Activated T-helper 1 cell treated with Interleukin-2 at 50 U/mL for 16 hours (primary cell): ENCODE results near the gene TMOD1.

Source experiments
- DNase-seq: peaks from one replicate; pipeline ENCODE4 v3.0.0-alpha.2; 2020; ENCODE audit warnings: low read depth

Gene TMOD1

GRCh38 chr9:97548819-97549540, 47.5 kb downstream of the TMOD1 start:
- no peak for DNase-seq

DNA sequence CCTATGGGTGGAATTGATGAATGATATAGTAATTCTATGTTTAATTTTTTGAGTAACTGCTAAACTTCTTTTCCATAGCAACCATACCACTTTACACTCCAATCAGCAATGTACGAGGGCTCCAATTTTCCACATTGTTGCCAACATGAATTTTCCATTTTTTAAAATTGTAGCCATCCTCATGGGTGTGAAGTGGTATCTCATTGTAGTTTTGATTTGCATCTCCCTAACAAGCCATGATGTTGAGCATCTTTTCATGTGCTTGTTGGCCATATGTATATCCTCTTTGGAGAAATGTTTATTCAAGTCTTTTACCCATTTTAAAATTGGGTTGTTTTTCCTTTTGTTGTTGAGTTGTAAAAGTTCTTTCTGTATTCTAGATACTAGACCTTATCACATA, 48.9 kb downstream of the TMOD1 start:
- no peak for DNase-seq

GRCh38 chr9:97551308-97551707, 49.8 kb downstream of the TMOD1 start:
- DNase-seq, result no peak

- no peak for DNase-seq
These were observed 51.7 kb downstream of the TMOD1 start for GRCh38 chr9:97553141-97553540.

- DNase-seq, result no peak
These were observed 52.4 kb downstream of the TMOD1 start for GRCh38 chr9:97553841-97554240.

DNA sequence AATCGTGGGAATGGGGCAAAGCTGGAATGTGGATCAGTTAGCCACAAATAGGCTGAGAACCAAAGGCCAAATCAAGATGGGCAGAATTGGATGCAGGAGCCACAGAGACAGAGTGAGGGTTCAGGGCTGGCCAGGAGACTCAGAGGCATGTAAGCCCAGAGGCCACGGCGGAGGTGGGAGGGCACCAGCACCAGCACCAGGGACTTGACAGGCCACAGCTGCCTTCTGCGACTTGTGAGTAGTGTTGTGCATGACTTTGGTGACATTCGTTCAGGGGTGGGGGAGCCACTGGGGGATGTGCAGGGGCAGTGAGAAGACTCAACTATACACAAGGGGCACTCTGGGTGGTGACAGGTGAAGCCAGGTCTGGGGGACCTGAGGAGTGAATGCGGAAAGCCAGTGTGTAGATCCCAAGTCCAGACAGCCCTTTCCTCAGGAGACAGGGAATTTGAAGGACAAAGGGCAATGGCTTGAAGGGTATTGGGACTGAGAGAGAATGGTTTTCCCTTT, 53.2 kb downstream of the TMOD1 start:
- DNase-seq, result no peak

DNA sequence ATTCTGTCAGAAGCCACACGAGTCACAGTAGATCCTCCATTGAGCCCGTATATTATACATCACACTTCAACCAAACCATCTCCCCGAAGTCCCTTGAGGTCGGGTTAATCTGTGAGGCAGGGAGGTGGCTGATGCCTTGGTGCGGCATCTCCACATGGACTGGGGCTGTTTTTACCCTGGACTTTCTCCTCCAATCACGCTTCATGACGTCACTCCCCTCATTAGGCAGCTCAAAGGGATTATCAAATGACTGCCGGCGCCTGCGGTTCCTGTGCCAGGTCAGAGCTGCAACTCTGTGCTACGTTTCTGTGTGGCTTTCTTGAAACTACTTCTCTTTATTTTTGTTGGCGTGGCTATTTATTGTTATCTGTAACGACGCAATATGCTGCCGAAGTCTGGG, 53.7 kb downstream of the TMOD1 start:
- DNase-seq, result no peak

GRCh38 chr9:97556036-97556720, 54.7 kb downstream of the TMOD1 start:
- no peak for DNase-seq

- DNase-seq, result no peak
These were observed 55.5 kb downstream of the TMOD1 start for GRCh38 chr9:97556721-97557605.

DNA sequence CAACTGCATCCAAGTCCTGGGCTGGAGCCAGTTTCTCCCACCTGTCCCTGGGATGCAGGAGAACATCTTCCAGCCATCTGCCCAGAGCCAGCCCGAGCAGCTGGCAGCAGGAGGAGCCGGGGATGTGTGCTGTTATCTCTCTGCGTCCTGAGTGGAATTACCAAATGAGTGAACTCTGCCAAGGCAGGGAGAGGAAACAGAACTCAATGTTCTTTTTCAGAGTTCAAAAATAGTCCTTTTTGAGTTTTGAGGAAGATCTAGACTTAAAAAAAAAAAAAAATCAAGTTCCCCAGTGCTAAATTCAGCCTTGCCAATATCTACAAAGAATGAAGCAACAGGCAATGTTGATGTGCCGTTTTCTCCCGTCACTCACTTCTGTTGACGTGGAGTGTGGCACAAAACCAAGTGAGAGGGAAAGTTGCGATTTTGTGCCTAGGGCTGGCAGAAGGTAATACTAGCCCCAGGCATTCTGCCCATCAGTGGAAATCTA, 56.2 kb downstream of the TMOD1 start:
- DNase-seq, result no peak

DNA sequence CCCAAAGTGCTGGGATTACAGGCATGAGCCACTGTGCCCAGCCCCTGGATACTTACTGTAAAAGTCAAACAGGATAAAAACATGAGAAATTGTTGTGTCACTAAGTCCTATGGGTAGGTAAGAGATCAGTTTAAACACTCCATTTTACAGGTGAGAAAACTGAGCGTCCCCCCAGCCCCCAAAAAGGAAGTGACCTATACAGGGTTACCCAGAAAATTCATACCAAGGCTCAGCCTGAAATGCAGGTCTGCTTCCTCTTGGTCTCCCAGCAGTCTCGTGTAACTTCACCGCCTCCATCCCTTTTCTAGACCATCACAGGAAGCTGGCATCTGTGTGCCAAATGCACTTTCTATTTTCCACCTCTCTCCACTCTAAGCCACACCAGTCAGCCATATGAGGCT, 57.2 kb downstream of the TMOD1 start:
- no peak for DNase-seq

- no peak for DNase-seq
These were observed 57.6 kb downstream of the TMOD1 start for GRCh38 chr9:97559111-97559514.

GRCh38 chr9:97560154-97560553, 58.7 kb downstream of the TMOD1 start:
- no peak for DNase-seq

GRCh38 chr9:97560851-97561250, 59.4 kb downstream of the TMOD1 start:
- DNase-seq, result no peak

DNA sequence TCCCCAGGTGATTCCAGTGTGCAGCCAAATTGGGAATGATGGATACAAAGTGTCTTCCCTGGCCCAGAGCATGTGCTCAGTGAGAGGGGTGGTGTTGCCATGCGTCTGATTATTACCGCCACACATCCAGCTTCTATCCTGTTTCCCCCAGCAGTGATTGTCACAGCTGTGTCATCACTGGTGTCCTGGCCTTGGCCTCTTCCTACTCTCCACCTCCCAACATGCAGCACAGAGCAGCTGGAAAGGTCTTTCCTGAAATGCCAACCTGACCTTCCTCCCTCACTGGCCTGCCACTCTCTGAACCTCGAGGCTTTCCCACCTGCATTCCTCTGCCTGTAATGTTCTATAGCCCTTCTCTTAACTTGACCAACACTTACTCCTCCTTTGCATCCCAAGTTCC, 60.0 kb downstream of the TMOD1 start:
- DNase-seq, result no peak

- DNase-seq, result no peak
These were observed 61.1 kb downstream of the TMOD1 start for GRCh38 chr9:97562542-97562941.

DNA sequence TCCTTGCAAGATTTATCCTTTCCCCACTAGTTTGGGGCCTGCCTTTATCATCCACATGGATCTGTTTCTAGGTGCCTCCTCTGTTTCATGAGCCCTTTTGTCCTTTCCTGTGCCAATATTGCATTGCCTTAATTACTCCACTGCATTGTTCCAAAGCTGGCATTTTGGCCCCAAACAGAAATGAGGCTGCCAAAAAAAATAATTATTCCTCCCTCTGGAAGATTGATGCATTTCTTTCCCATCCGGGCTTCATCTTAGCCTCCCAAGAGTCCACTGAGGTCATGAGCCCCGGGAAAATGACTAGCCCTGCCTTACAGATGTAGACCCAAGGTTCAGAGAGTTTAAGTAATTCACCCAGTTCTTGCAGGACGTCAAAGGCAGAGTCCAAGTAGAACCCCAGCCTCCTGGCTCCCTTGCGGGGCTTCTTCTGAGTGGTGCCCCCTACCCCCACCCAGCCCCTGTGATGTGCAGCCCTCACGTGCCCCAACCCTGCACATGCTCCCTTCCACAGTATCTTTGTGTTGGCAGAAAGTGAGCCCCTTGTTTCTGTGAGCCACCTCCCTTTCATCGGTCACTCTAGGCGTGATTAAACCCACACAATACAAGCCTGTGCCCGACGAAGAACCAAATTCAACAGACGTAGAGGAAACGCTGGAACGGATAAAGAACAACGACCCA, 62.1 kb downstream of the TMOD1 start:
- DNase-seq, result no peak

DNA sequence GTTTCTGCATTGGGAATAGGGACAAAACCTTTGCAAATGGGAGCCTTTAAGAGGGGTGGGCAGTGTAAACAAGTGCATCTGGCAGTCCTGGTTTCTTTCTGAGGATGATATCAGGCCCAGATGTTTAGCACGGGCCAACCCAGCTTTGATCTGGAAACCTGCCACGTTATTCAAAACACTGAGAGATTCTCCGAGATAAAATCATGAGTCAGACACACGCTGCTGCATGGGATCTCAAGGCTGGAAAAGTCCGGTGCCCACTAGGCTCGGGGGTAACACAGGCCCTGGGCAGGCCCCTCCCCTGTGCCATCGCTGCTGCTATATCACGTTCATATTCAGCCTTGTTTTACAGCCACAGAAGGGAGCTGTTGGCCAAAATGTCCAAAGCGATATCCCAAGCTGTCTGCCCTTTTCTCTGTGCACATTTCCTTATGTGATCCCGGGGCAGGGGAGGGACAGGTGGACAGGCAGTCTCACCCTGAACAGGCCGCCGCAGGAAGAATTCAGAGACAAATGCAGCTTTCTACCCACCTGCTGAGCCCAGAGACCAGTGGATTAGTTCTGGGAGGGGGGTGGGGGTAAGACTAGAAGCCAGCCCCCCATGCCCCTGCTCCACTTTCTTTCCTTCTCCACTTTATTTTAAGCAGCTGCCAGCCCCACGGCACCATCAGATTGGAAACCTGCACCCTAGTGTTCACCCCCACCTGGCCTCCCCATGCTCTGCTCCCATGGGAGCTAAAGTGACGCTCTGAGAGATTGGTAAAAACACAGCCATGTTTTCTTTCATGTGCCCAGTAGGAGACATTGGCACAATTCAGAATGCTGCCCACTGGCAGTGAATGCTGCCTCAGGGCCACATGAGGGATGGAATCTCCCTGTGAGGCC, 63.1 kb downstream of the TMOD1 start:
- DNase-seq, result no peak

GRCh38 chr9:97565262-97565661, 63.8 kb downstream of the TMOD1 start:
- no peak for DNase-seq

DNA sequence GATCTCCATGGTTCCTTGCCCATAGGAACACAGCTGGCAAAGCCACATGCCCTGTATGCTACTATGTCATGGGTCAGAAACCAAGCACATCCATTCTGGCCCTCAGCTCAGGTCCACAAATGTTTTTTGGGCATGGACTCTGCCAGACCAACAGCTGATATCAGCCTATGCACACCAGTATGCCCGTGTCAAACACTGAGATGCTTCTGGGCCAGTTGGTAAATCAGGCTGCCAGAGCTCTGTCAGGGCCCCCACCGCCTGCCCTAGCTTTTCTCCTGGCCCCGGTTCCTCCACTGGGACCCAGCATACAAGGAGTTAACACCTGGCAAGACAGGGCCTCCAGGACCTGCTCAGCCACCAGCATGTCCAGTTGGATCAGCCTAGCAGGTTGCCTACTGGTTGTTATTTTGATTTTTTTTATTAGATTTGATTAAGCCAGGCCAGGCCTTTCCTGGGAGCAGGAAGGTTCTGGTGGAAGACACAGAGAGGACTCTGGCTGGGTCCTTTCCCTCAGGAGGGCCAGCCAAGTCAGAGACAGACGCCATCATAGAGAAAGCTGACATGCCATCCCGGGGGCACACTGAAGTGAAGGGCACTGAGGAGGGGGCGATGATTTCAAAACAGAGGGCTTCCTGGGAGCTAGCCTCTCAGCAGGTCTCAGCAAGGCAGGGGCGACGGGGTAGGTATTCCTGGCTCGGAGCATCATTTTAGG, 65.9 kb downstream of the TMOD1 start:
- no peak for DNase-seq
